Stimulated activated CD8-positive, alpha-beta memory T cell treated with anti-CD3 and anti-CD28 coated beads, Interleukin-15, amount 100 ng/mL, for 48 hours (primary cell): ENCODE results near the gene MAIP1.
"Not testable (repeated sequence)": the region's sequence is repeated elsewhere in the genome, so short reads cannot be mapped to it uniquely, and the experiment has no call there.

Experiments used
- DNase-seq, 2 donors: peaks; one replicate each; pipeline ENCODE4 v3.0.0-alpha.2; 2020; ENCODE audit warnings: low read depth in 2 of 2

Gene MAIP1, protein sequence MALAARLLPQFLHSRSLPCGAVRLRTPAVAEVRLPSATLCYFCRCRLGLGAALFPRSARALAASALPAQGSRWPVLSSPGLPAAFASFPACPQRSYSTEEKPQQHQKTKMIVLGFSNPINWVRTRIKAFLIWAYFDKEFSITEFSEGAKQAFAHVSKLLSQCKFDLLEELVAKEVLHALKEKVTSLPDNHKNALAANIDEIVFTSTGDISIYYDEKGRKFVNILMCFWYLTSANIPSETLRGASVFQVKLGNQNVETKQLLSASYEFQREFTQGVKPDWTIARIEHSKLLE

DNA sequence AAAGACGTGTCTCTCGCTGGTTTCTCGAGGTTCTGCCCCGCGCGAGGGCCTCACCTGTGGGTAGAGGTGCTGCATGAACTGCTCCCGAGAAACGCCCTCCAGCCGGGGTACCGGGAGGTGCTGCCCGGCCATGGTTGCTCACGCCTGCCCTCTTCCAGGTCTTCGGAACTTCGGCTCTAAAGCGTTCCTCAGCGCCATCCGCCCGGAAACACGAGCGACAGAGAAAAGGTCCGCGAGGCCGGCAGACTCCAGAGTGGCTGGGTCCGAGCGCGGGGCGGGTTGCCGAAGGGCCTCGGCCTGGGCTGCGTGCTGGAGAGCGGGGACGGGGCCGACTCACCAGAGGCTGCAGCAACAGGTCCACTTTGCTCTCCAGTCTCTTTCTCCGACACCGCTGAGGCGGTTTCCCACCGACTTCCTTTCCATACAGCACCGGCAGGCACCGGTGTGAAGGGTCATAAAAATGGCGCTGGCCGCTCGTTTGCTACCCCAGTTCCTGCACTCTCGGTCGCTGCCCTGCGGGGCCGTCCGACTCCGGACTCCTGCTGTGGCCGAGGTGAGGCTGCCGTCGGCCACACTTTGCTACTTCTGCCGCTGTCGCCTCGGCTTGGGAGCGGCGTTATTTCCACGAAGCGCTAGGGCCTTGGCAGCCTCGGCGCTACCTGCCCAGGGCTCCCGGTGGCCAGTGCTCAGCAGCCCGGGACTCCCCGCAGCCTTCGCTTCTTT, at the start of gene MAIP1, which contains the start of gene TYW5:
MAIP1 (plus strand) TSS at position 244 of the 723 bp plus-strand sequence; CDS start at position 461, 217 bp downstream.
TYW5 (minus strand) TSS at position 153 of the 723 bp plus-strand sequence; CDS start at position 132, 21 bp downstream.
- DNase-seq: peak; percentile 63

DNA sequence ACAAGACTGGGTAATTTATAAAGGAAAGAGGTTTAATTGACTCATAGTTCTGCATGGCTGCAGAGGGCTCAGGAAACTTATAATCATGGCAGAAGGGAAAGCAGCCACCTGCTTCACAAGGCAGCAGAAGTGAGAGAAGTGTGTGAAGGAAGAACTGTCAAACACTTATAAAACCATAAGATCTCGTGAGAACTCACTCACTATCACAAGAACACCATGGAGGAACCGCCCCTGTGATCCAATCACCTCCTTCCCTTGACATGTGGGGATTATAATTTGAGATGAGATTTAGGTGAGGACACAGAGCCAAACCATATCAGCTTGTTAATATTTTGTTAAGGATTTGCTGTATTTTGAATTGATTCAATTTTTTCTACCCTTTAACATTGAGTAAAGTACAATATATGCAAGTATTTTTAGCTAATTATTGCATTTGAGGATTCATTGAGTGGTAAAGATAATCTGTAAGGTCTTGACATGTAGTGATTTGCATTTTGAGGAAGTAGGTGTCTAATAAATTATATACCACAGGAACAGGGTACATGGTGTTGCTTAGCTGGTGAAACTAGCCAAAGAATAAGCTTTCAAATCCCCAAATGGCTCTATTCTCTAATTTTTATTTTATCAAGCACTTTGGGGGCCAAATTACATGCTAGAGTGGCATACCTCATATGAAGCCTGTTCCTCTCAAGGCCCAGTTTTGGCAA, 48.2 kb upstream of the MAIP1 start:
- no peak for DNase-seq

DNA sequence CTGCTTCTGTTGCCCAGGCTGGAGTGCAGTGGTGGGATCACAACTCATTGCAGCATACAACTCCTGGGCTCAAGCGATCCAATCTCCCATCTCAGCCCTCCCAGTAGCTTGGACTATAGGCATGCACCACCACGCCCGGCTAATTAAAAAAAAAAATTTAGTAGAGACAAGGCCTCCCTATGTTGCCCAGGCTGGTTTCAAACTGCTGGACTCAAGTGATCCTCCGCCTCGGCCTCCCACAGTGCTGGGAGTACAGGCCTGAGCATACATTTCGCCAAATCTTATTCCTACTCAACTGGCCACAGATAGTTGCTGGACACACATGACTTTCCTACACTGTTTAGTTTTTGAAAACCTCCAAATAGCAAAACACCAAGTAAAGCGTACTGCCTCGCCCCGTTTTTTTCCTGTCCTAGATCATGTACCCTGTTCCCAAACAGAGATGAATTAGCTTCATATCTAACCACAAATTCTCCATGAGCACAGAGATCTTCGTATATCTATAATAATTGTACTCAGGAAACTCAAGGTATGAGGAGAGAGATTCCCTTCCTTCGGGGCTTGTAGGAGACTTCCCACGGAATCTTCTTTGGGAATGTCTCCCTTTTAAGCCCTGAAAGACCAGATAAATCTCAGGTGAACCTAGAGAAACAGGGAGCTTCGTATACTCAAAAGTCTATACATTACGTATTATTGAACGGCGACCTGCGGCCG, 44.9 kb upstream of the MAIP1 start:
- no peak for DNase-seq

DNA sequence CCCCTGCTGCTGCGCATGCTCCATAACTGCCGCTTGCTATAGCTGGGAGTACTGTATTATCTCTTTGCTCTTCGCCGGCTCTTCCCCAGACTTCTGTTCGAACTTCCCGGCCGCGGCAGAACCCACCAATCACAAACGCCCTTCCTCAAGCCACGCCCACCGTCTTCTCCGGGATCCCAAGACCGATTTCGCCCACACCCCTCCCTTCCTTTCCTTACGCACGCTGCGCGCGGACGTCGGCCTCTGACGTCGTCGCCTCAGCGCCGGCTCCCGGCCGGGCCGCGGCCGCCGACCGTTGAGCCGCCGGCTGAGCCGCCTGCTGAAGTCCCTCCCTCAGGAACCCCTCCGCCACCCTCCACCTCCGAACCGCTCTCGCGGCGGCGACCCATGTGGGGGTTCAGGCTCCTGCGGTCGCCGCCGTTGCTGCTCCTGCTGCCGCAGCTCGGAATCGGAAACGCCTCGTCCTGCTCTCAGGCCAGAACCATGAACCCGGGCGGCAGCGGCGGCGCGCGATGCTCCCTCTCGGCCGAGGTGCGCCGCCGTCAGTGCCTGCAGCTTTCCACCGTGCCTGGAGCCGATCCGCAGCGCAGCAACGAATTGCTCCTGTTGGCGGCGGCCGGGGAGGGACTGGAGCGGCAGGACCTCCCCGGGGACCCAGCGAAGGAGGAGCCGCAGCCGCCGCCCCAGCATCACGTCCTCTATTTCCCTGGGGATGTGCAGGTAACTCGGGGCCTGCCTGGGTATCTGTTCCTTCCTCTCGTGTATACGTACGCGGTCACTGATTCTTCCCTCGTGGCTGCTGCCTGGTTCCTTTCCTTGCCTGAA, 44.1 kb upstream of the MAIP1 start, which contains the start of gene C2orf69:
C2orf69 (plus strand) TSS at position 242 of the 825 bp plus-strand sequence; CDS start at position 388, 146 bp downstream.
- DNase-seq: peak; percentile 89 to 91

DNA sequence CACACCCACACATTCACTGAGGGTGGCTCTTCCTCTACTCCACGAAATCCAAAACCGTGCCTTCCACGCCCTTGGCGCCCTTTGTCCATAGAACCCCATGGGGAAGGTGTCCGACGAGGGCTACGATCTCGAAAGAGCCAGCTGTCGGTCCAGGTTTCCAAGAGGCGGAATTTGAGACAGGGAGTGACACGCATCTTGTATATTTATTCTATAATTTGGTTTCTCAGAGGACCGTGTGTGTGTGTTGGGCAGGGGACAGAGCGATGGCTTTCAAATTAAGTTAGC, 43.6 kb upstream of the MAIP1 start:
- no peak for DNase-seq

DNA sequence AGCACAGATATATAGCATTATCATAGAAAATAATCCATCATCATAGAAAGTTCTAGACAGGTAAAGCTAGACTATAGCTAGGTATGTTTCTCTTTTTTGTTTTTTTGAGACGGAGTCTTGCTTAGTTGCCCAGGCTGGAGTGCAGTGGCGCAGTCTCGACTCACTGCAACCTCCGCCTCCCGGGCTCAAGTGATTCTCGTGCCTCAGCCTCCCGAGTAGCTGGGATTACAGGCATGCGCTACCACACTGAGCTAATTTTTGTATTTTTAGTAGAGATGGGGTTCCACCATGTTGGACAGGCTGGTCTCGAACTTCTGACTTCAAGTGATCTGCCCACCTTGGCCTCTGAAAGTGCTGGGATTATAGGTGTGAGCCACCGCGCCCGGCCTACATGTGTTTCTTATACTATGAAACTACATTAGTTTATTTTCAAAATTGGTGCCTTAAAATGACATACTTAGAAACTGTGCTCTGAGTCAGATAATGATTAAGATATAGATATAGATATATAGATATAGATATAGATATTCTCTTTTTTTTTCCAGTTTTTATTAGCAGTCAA, 42.7 kb upstream of the MAIP1 start:
- not testable (repeated sequence) for DNase-seq

DNA sequence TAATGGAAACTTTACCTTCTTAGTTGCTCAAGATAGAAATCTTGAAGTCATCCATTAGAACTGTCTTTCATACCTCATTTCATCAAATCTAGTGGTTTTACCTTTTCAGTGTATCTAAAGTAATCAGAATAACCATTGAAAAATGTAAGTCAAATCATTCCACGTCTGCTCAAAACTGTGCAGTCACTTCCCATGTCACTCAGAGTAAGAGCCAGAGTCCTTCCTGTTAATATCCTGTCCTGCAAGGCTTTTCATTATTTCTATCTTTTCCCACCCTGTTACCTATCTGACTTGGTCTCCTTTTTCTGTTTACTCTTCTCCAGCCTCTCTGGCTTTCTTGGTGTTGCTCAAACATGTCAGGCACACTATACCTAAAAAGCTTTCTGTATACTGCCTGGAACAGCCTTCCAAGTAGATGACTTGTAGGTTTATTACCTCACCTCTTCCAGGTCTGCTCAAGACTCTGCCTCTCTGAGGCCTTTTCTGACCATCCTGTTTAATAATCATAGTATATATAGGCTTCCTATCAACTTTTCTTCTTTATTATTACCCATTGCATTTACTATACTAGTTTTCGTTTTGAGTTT, 40.9 kb upstream of the MAIP1 start:
- DNase-seq: no peak

DNA sequence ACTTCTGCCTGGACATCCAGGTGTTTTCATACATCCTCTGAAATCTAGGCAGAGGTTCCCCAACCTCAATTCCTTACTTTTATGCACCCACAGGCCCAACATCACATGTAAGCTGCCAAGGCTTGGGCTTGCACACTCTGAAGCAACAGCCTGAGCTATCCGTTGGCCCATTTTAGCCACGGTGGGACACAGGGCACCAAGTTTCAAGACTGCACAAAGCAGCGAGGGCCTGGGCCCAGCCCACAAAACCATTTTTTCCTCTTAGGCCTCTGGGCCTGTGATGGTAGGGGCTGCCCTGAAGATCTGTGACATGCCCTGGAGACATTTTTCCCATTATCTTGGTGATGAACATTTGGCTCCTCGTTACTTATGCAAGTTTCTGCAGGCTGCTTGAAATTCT, 38.4 kb upstream of the MAIP1 start:
- DNase-seq: no peak

DNA sequence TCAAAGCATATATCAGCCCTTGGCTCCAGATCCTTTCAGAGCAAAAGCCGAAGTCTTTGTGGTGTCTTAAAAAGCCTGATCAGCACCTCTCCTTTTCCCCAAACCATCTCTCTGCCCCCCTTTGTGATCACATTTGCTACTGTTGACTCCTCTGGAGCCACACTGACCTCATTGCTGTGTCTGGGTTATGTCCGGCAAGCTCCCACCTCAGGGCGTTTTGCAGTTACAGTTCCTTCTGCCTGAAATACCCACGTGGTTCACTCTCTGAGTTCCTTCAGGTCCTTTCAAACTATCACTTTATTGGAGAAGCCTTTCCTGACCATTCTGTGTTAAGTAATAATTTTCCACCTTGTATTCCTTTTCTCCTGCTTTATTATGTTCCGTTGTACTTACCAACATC, 32.5 kb upstream of the MAIP1 start:
- no peak for DNase-seq

DNA sequence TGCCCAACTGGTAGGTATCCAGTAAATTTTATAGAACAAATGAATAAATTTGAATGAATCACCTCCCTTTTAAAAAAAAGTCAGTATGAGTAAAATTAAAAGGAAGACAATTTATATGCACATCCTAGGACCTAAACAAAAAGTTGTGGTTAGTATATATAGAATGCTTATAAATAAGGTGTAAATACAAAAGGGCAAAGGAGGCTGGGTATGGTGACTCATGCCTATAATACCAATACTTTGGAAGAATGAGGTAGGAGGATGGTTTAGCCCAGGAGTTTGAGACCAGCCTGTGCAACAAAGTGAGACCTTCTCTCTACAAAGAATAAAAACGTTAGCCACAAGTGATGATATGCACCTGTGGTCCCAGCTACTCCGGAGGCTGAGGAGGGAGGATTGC, 31.5 kb upstream of the MAIP1 start:
- DNase-seq: no peak

DNA sequence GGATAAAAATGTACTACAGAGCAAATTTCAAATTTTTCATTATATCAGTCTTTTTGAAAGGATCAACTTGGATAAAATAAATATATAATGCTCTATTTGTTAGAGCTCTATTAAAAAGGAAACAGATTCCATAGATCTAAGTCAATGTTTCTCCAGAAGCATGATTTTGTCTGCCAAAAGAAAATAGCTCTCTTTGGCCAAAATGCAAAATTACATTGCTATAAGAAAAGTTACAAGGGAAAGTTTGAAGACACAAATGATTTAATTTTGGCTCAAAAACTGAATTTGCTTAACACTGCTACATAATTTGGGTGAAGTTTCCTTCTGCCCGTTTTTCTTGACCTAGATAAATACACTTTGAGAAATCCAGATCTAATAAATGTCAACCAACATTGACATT, 28.6 kb upstream of the MAIP1 start:
- DNase-seq: no peak

DNA sequence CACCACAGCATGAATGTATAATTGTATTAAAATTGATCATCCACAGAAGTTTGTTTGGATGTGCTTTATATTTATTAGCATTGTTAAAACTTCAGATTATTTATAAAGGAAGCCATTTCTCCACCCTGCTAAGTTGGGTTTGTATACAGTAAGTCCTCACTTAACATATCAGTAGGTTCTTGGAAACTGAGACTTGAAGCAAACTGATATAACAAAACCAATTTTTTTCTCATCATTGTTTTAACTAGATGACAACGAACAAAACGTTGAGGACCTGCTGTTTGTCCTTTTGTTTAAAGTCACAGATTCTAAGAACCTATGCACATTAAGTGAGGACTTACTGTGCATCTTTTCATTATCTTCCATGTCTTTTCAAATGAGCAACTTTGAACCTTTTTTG, 27.2 kb upstream of the MAIP1 start:
- DNase-seq: no peak

DNA sequence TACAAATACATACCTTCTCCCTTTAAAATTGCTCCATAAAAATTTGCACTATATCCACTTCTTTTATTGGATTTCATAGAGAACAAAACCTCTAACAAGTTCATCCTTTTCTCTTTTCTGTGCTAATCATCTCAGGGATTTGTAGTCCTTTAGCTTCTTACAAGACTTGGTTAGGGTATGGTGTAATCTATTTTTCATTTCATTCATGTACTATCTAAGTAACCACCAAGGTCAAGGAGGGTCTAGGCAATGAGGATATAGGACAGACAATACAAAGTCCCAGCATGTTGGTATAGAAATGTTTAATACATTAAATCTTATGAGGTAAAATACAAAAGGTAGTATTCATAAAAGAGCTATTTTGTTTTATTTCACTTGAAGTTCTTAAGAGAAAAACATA, 26.8 kb upstream of the MAIP1 start:
- DNase-seq: no peak

DNA sequence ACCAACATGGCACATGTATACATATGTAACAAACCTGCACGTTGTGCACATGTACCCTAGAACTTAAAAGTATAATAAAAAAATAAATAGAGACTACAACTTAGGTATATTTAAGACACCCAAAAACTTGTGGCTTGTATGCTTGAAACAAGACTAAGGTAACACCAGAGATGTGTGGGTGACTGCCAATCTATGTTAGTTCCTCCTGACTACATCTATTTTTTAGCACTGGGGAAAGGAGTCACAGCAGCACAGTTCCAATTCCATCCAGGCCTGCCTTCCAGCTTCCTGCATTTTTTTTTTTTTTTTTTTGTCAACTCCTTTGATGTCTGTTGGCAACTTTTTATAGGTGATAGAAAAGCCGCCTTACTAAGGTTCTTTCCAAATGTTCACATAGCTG, 26.1 kb upstream of the MAIP1 start:
- no peak for DNase-seq

DNA sequence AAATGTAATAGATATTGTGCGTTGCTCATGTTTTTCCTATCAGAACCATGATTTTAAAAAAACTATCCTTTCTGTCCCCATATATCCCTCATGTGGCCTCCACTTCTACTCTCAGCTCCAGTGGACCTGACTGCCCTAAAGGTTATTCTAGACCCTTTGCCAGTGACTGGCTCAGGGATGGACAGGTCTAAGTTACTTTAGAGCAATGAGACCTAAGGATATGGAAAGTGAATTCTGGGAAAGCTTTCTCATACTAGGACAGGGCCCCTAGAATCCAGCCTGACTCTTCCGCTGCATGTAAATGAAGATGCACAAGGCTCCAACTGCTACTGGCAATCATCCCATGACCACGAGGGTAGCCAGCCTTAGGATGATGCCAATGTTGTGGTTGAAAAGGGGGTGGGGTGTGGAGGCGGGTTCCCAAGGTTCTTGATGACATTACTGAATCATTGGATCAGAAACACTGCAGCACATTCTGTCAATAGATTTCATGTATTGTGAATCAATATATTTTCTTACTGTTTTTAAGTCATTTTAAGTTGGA, 23.0 kb upstream of the MAIP1 start:
- DNase-seq: no peak

DNA sequence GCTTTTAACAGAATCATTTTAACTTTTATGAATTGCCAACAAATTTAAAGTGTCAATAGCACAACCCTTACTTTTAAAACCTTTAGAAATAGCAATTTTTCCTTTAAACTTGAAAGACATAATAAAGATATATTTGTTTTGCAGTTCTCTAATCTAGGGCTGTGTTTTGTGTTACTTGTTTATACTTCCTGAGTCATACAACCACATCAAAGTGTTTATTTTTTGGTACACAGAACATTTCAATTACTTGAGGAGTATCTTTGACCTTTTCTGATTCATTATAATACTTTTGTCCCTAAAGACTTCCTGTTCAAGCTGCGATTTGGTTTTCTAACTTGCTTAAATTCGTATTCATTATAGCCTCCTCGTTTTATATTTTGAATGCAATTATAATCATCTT, 21.9 kb upstream of the MAIP1 start:
- DNase-seq: no peak

DNA sequence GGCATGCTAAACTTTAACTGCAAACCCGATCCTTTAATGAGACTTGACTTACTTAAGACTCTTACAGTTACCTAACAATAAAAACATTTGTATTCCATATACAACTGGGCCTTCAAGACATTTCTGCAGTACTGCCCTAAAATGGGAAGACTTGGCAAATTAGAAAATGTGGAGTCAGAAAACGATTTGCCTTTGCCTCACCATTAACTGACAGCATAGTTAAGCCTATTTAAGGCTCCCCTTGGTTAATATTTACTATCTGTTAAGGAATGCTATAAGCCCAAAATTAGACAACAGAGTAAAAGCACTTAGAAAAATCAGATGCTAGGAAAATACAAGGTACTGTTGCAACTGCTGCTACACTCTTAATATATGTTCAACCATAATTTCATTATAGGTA, 18.8 kb upstream of the MAIP1 start:
- no peak for DNase-seq

DNA sequence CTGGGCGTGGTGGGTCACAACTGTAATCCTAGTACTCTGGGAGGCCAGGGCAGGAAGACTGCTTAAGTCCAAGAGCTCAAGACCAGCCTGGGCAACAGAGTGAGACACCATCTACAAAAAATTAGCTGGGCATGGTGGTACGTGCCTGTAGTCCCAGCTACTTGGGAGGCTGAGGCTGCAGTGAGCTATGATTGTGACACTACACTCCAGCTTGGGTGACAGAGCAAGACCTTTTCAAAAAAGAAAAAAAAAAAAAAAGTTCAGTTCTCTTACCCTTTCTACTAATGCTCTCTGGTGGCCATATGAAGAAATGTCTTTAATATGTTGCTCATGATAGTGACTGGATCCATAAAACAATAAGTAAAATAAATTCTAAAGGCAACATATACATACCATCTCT, 15.0 kb upstream of the MAIP1 start:
- DNase-seq: no peak

DNA sequence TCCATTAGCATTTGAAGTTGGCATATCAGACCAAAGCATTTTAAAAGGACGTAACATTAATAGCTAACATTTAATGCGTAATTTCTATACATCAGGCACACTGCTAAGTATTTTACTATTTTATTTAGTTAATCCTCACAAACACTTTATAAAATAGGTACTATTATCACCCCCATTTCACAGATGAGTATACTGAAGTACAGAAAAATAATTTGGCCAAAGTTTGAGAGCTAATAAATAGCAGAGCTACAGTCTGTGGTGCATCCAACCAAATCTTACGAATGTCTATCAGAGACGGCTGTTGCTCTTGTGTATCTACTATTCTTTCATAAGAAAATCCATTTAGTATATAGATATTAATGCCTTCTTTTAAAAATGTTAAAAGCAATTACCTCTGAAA, 12.0 kb upstream of the MAIP1 start:
- DNase-seq: no peak

DNA sequence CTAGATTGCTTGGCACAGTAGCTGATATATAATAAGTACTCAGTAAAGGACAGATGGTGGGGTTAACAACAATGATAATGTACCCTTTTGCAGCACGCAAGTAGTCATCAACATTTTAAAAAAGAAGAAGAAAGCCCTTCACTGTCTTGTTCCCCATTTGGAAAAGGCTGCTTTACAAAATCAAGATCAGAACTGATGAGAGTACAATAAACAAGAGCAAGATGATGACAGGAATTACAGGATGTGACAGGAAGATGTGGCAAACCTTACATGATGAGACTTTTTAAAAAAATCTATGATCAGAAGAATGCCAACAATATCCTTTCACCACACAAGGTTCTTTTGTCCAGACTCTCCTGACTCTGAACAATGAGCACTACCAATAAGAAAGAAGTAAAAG, 9.2 kb upstream of the MAIP1 start:
- DNase-seq: no peak
